Fibroblast of pulmonary artery (primary cell): ENCODE results near the gene DHX8.

Source experiments
- DNase-seq: peaks from one replicate; pipeline ENCODE4 v3.0.0-alpha.2; 2010; ENCODE audit warnings: low read depth
- H3K4me3 ChIP-seq: replicated peaks from 2 replicates; pipeline ENCODE4 v1.5.1; 2011; ENCODE audit warnings: low read depth, mild to moderate bottlenecking, control low read depth, low read length, moderate library complexity
- CTCF ChIP-seq: IDR thresholded peaks from 2 replicates; pipeline ENCODE4 v1.5.1; 2011; ENCODE audit warnings: mild to moderate bottlenecking, control low read depth, low read length, inconsistent platforms; ENCODE audit errors: missing control alignments

The DHX8 gene

DNA sequence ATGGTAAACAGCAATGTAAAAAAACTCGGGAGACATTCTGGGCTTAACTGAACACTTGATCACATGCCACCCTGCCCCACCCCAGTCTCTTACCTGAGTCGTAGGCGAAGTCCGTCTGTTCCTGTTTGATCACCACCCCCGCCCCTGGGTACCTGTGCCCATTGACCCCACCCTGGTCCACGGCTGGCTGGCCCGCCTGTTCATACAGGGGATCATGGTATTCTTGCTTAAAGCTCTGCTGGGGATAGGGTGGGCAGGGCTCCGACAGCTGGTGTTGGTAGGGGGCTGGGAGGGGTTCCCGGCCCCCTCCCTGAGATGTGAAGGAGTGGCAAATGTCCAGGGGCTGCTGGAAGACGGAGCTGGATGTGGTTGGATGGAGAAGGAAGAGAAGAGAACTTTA is 48.8 kb downstream of the DHX8 start:
- TF ChIP-seq CTCF: no peak
- no peak for DNase-seq
- no peak overlapping the region for H3K4me3 ChIP-seq

- no peak for DNase-seq
- H3K4me3 ChIP-seq: no peak overlapping the region
- TF ChIP-seq CTCF: no peak
These were observed 49.9 kb downstream of the DHX8 start for GRCh38 chr17:43533699-43534098.

DNA sequence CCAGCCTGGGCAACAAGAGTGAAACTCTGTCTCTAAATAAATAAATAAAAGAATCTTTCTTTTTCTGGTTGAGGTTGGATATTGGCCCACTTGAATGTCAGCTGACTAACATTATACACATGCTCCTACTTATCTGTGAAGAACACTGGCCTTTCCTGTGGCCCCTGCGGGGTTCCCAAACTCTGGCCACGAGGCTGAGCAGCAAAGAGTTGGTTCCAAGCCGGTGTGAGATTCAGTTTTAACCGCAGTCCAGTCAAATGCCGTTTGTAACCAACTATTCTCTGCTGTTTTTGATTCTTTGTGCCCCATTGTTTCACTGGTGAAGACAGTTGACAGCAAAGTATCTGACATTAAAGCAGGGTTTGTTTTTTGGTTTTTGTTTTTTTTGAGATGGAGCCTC is 51.1 kb downstream of the DHX8 start:
- TF ChIP-seq CTCF: no peak
- no peak overlapping the region for H3K4me3 ChIP-seq
- DNase-seq: no peak

DNA sequence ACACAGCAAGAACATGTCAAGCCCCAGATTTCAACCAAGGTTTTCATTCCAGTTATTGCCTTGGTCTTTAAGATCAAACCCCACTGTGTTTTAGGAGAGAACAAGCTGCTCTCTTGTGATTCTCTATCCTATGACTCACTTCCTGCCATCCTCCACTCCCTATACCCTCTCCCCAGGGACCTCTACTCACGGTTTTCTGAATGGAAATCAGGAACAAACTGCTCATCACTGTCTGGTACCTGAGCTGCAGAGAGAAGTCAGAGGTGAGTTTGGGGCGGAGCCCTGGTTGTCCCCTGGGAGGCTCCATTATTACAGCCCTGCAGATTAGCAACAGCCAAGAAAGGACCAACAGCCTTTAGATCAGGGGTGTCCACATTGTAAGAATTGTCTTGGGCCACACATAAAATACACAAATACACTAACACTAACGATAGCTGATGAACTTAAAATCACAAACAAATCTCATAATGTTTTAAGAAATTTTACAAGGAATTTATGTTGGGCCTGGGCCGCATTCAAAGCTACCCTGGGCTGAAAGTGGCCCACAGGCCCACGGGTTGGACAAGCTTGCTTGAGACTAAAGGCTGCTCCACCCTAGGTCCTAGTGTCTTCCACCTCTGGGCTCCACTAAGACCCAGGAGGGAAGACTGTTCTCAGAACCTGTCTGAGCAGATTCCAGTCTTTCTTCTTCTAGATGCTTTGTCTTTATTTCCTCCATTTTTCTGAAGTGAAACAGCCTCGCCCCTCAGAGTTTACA is 52.6 kb downstream of the DHX8 start:
- no peak overlapping the region for H3K4me3 ChIP-seq
- no peak for TF ChIP-seq CTCF
- DNase-seq: peak; percentile 68

DNA sequence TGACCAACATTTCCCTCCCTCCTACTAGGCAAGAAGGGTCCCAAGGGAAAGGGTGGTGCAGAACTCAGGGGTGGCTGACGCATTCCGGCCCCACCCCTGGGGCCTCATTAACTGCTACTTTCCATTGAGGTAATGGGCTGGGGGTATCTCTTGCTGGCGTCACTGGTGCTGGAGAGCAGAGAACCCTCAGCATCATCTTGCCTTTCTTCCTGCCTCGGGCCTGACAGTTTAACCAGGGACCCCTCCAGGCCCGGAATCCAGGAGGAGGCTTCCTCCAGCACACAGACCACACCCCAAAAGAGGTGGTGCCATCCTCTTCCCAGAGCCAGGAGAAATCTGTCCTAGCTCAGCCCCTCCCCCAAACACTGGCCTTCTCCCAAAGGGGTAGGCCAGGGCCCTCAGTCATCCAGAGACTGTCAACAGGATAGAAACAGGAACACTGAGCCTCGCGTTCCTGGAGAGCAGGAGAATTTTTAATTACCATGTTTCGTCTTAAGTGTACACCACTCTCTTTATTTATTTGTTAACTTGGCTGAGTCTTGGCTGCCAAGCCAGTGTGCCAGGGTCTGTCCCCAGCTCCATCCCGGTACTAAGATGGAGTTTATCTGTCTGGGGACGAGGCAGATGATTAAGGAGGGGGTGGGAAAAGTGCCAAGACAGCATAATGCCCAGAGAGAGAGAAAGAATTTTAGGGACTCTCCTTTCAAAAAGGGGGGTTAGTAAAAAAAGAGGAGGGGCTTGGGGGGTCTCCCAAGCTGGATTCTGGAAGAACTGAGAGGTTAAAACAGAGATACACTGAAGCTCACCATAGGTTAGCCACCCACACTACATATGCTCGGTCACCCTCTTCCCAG is 57.3 kb downstream of the DHX8 start:
- peak; percentile 50 for DNase-seq
- no peak for TF ChIP-seq CTCF

DNA sequence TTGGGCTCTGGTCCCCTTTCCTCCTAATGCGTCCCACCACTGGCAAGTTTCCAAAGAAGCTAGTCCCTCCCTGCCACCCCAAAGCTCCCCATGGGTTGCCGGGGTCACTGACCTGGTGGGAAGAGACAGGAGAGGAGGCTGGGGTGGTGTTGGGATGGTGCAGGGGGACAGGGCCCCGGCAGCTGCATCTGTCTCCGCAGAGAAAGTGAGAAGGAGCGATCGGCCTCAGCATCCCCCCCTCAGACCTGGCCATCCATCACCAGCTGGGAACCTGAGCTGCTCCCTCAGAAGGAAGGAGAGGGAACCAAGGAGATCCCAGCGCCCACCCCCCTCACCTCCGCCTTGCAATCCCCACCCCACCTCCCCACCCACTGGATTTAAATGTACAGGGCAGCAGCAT is 59.1 kb downstream of the DHX8 start:
- no peak for DNase-seq
- TF ChIP-seq CTCF: no peak
- H3K4me3 ChIP-seq: no peak overlapping the region

More for the DNA sequence above, 57.3 kb downstream of the DHX8 start:
- H3K4me3 ChIP-seq: no peak overlapping the region
